ENCODE measurements around the gene NDUFAF2. TPM values are rescaled to one million over a fixed set of nuclear protein-coding genes. Genes with fewer than 3 reads are reported as not detected.
A peak's percentile ranks its signal among the peaks of the same experiment; 100 is the strongest.

NDUFAF2 gene
- total RNA-seq (2014; rRNA removed; shearing (Covaris generic); ENCODE audit: low replicate concordance) = 88.5 and 186 TPM in 2 replicates

- peak; percentile 92 for DNase-seq
- Histone ChIP-seq H3K9me3 (peaks cover 6% of the 10 kb centered on the region), H3K36me3 (peaks cover 16% of the 10 kb centered on the region), H3K4me3 (peak within 1 kb of the TSS; percentile 74), H3K27me3 (no peaks in the 10 kb centered on the region)
Observed at GRCh38 chr5:60944904-60945812, at the start of gene NDUFAF2, which contains the start of gene ERCC8. Gene NDUFAF2, plus strand, starts transcription at chr5:60945205. Its CDS starts 51 bp downstream, at chr5:60945256. Gene ERCC8, minus strand, starts transcription at chr5:60945070. Its CDS starts 62 bp downstream, at chr5:60945008.

- H3K9me3 ChIP-seq = no peaks in the 10 kb centered on the region
- no peak for DNase-seq
- no peaks in the 10 kb centered on the region for H3K27me3 ChIP-seq
- no peak overlapping the region for H3K4me3 ChIP-seq
- H3K36me3 ChIP-seq = peaks cover 14% of the 10 kb centered on the region
Observed at GRCh38 chr5:60896991-60897390, 48.0 kb upstream of the NDUFAF2 start.

- peaks cover 3% of the 10 kb centered on the region for H3K36me3 ChIP-seq
- no peaks in the 10 kb centered on the region for H3K27me3 ChIP-seq
- no peaks in the 10 kb centered on the region for H3K9me3 ChIP-seq
- no peak for DNase-seq
- H3K4me3 ChIP-seq = no peak overlapping the region
Observed at GRCh38 chr5:60903356-60903755, 41.6 kb upstream of the NDUFAF2 start.

- Histone ChIP-seq H3K4me3 (no peak overlapping the region), H3K36me3 (peaks cover 5% of the 10 kb centered on the region; the same call in 1 of the 2 replicates), H3K27me3 (no peaks in the 10 kb centered on the region), H3K9me3 (no peaks in the 10 kb centered on the region)
- DNase-seq = no peak
Observed at GRCh38 chr5:60916646-60917045, 28.4 kb upstream of the NDUFAF2 start.

- H3K9me3 ChIP-seq = no peaks in the 10 kb centered on the region
- peaks cover 7% of the 10 kb centered on the region; the same call in 1 of the 2 replicates for H3K36me3 ChIP-seq
- H3K27me3 ChIP-seq = no peaks in the 10 kb centered on the region
- DNase-seq = no peak
- H3K4me3 ChIP-seq = no peak overlapping the region
Observed at GRCh38 chr5:60918466-60918865, 26.5 kb upstream of the NDUFAF2 start.

- no peak overlapping the region for H3K4me3 ChIP-seq
- H3K27me3 ChIP-seq = no peaks in the 10 kb centered on the region
- DNase-seq = no peak
- H3K36me3 ChIP-seq = peaks cover 9% of the 10 kb centered on the region
- no peaks in the 10 kb centered on the region for H3K9me3 ChIP-seq
Observed at GRCh38 chr5:60927450-60927849, 17.6 kb upstream of the NDUFAF2 start.

GRCh38 chr5:60929024-60929423, 16.0 kb upstream of the NDUFAF2 start:
- H3K9me3 ChIP-seq = no peaks in the 10 kb centered on the region
- DNase-seq = no peak
- peaks cover 9% of the 10 kb centered on the region for H3K36me3 ChIP-seq
- no peak overlapping the region for H3K4me3 ChIP-seq
- H3K27me3 ChIP-seq = no peaks in the 10 kb centered on the region

GRCh38 chr5:60943624-60944023, 1.4 kb upstream of the NDUFAF2 start:
- no peaks in the 10 kb centered on the region for H3K27me3 ChIP-seq
- DNase-seq = no peak
- peaks cover 28% of the 10 kb centered on the region for H3K36me3 ChIP-seq
- H3K9me3 ChIP-seq = peaks cover 7% of the 10 kb centered on the region
- H3K4me3 ChIP-seq = peak overlapping the region; percentile 74

- DNase-seq = peak; percentile 36
- Histone ChIP-seq H3K36me3 (peaks cover 11% of the 10 kb centered on the region), H3K9me3 (peaks cover 4% of the 10 kb centered on the region; the same call in 1 of the 2 replicates), H3K4me3 (peak overlapping the region; percentile 74), H3K27me3 (no peaks in the 10 kb centered on the region)
Observed at GRCh38 chr5:60945813-60946187, 795 bp downstream of the NDUFAF2 start.

- H3K9me3 ChIP-seq = no peaks in the 10 kb centered on the region; the same call in 1 of the 2 replicates
- H3K27me3 ChIP-seq = no peaks in the 10 kb centered on the region
Observed at GRCh38 chr5:60948738-60949137, 3.7 kb downstream of the NDUFAF2 start.

GRCh38 chr5:60955239-60955638, 10.2 kb downstream of the NDUFAF2 start:
- Histone ChIP-seq H3K4me3 (no peak overlapping the region), H3K27me3 (no peaks in the 10 kb centered on the region), H3K36me3 (peaks cover 2% of the 10 kb centered on the region; the same call in 1 of the 2 replicates), H3K9me3 (peaks cover 6% of the 10 kb centered on the region)
- no peak for DNase-seq

More at GRCh38 chr5:60948738-60949137, 3.7 kb downstream of the NDUFAF2 start:
- Histone ChIP-seq H3K36me3 (peaks cover 6% of the 10 kb centered on the region), H3K4me3 (no peak overlapping the region)
- DNase-seq = no peak

- H3K27me3 ChIP-seq = no peaks in the 10 kb centered on the region
- DNase-seq = no peak
- peaks cover 2% of the 10 kb centered on the region; the same call in 1 of the 2 replicates for H3K36me3 ChIP-seq
- H3K9me3 ChIP-seq = peaks cover 6% of the 10 kb centered on the region
- H3K4me3 ChIP-seq = no peak overlapping the region
Observed at GRCh38 chr5:60958088-60958487, 13.1 kb downstream of the NDUFAF2 start.

- no peak for DNase-seq
Observed at GRCh38 chr5:60958712-60959111, 13.7 kb downstream of the NDUFAF2 start.

GRCh38 chr5:60959156-60959555, 14.2 kb downstream of the NDUFAF2 start:
- no peaks in the 10 kb centered on the region for H3K27me3 ChIP-seq
- no peak for DNase-seq

More at GRCh38 chr5:60958712-60959111, 13.7 kb downstream of the NDUFAF2 start:
- Histone ChIP-seq H3K4me3 (no peak overlapping the region), H3K36me3 (peaks cover 2% of the 10 kb centered on the region; the same call in 1 of the 2 replicates), H3K9me3 (peaks cover 6% of the 10 kb centered on the region), H3K27me3 (no peaks in the 10 kb centered on the region)

GRCh38 chr5:60960591-60960990, 15.6 kb downstream of the NDUFAF2 start:
- Histone ChIP-seq H3K27me3 (no peaks in the 10 kb centered on the region), H3K9me3 (0 out of 2 replicates have a peak, but pooled peaks cover 2% of the 10 kb centered on the region), H3K4me3 (no peak overlapping the region), H3K36me3 (no peaks in the 10 kb centered on the region)
- no peak for DNase-seq

More at GRCh38 chr5:60959156-60959555, 14.2 kb downstream of the NDUFAF2 start:
- H3K4me3 ChIP-seq = no peak overlapping the region
- H3K36me3 ChIP-seq = peaks cover 2% of the 10 kb centered on the region; the same call in 1 of the 2 replicates
- peaks cover 6% of the 10 kb centered on the region for H3K9me3 ChIP-seq

- DNase-seq = no peak
- Histone ChIP-seq H3K4me3 (no peak overlapping the region), H3K9me3 (peaks cover 7% of the 10 kb centered on the region), H3K27me3 (no peaks in the 10 kb centered on the region), H3K36me3 (no peaks in the 10 kb centered on the region)
Observed at GRCh38 chr5:60961685-60962084, 16.7 kb downstream of the NDUFAF2 start.

GRCh38 chr5:60972231-60972630, 27.2 kb downstream of the NDUFAF2 start:
- Histone ChIP-seq H3K9me3 (peaks cover 4% of the 10 kb centered on the region), H3K36me3 (no peaks in the 10 kb centered on the region), H3K4me3 (no peak overlapping the region), H3K27me3 (no peaks in the 10 kb centered on the region)
- no peak for DNase-seq
